Measurements from ENCODE around the gene ASTN2. TPM values are rescaled to one million over a fixed set of nuclear protein-coding genes. Genes with fewer than 3 reads are reported as not detected.

The ASTN2 gene
- total RNA-seq, 1 experiment from 2014 or later = 25.2 TPM

DNA sequence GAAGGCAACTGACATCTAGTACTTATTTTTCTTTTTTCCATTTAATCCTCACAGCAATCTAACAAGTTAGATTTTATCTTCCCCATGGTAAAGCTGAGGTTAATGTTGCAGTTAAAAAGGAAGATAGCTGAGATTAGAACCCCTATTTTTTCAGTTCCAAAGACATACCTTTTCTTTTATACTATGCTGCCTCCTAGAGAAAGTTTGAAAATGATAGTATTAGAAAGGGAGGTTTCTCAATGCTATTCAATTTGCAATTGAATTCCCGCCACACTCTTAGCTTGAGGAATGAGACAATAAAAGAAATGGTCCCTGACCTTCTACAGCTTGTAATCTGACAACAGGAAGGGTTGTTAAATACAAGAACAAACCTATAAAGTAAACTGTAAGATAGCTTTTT, 923.6 kb downstream of the ASTN2 start:
- in situ Hi-C loops (cut with HindIII; ENCODE audit: low sequenced_read_pairs) = no loop called here
- no peak for DNase-seq (ENCODE audit: low spot score)

DNA sequence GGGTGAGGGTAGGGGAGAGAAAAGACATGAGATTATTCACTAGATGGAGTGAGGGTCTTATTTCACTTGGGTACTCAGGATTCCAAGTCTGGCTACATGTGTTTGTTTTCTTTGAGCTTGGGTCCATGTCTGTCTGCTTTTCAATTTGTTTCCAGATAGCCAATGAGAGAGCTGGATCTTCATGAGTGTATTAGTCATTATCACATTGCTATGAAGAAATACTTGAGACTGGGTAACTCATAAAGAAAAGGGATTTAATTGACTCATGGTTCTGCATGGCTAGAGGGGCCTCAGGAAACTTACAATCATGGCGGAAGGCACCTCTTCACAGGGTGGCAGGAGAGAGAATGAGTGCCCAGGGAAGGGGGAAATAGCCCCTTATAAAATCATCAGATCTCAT, 924.5 kb downstream of the ASTN2 start:
- no peak for DNase-seq (ENCODE audit: low spot score)
- in situ Hi-C loops (cut with HindIII; ENCODE audit: low sequenced_read_pairs) = no loop called here

DNA sequence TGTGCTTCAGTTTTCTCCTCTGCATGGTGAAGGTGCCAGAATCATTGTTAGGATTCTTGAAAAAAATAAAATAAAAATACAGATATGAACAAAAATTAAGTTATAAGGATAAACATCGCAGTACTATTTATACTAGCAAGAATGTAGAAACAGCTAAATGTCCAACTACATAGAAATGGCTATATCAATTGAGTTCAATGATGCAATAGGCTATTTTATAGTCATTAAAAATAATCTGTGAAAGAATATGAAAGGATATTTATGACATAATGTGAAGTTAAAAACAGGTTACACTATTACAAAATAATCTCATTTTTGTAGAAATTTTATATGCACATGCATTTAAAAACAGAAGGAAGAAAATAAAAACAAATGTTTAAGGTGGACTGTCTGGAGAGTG, 926.5 kb downstream of the ASTN2 start:
- no peak for DNase-seq (ENCODE audit: low spot score)
- in situ Hi-C loops (cut with HindIII; ENCODE audit: low sequenced_read_pairs) = no loop called here

DNA sequence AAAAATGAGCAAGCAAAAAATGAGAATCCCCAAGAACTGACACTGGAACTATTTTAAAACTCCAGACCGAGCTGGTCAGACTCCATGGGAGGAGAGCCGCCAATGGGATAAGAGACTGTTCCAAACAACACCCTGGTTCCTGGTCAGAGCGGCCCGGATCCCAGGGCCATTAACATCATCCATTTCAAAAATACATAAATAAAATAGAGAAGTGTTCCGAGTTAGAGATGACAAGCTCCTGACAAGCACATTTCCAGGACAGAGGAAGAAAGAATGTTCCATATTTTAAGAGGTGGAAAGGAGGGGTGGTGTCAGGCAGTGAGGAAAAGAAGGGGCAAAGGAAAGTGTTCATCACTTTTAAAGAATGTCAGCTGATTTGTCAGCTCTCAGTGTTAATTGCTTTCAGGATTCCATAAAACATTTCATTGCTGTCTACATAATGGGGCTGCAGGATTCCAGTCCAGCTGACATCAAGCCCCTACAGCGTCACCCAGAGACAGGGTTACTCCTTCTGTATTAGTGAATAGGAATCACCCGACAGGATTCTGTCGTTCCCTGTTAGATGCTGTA, 930.3 kb downstream of the ASTN2 start:
- in situ Hi-C loops (cut with HindIII; ENCODE audit: low sequenced_read_pairs) = no loop called here
- no peak for DNase-seq (ENCODE audit: low spot score)

DNA sequence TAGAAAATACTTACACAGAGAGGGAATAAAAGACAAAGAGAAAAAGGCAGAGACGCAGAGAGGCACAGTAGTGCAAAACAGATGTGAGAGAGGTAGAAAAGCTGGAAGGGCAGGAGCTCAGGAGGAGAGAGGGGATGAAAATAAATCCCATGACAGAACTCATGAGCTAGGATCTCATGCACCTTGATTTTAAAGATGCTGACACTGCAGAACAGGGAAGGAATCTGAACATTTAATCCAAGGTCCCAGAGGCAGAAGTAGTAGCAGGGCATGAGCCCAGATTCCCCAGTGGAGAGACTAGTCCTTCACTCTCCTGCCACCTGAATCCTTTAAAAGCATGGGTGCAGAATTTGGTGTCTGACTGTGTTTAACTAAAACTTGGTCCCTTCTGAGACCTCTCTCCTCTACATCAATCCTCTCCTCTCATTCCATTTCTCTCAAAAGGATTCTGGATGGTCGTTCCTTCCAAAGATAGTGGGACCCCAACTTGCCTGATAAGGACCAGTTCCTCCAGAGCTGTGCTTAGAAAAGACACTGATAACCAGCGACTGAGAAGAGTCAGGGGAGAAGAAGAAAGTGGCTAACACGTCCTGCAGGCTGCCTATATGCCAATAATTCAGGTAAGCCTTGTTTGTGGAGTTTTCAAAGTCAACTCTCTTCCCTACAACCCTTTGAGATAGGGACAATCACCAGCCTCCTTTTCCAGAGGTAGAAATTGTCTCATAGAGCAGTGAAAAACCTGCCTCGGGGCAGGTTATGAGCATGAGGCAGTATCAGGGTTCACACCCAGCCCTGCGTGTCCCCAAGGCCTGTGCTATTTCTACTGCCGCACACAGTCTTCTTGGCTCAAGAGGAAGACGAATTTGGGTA, 931.0 kb downstream of the ASTN2 start:
- in situ Hi-C loops (cut with HindIII; ENCODE audit: low sequenced_read_pairs) = no loop called here
- no peak for DNase-seq (ENCODE audit: low spot score)

DNA sequence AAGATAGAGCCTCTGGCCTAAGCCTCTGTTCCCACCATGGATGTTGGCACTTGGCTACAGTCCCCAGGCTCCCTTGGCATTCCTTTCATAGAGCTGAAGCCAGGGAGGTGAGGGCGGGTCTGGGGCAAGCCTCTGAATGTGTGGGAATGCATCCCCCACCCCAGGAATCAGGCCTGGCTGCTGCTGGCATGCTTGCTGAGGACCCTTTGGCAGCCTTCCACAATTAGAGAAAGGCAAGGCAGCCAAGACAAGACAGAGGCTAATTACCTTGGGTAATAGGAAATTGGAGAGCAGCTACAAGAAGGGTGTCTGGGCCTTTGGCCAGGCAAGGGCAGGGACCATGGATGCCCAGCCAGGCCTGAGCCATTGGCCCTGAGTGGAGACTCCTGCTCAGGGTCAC, 932.1 kb downstream of the ASTN2 start:
- in situ Hi-C loops (cut with HindIII; ENCODE audit: low sequenced_read_pairs) = no loop called here
- DNase-seq (ENCODE audit: low spot score) = no peak

DNA sequence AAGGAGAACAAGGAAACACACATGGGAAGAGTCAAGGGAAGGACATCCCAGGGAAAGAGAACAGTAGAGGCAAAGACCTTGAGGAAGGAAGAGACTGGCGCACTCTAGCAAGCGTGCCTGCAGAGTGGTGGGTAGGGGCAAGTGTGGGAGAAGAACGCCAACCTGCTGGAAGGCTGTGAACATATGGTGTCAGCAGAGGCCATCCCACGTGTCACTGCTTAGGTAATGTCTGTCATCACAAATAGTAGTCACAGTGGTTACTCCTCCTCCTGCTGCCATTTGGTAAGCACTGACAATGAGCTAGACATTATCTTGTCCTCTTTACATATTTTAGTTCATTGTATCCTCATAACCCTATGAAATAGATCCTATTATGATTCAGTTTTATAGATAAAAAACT, 934.2 kb downstream of the ASTN2 start:
- in situ Hi-C loops (cut with HindIII; ENCODE audit: low sequenced_read_pairs) = no loop called here
- peak; percentile 57 for DNase-seq (ENCODE audit: low spot score)

DNA sequence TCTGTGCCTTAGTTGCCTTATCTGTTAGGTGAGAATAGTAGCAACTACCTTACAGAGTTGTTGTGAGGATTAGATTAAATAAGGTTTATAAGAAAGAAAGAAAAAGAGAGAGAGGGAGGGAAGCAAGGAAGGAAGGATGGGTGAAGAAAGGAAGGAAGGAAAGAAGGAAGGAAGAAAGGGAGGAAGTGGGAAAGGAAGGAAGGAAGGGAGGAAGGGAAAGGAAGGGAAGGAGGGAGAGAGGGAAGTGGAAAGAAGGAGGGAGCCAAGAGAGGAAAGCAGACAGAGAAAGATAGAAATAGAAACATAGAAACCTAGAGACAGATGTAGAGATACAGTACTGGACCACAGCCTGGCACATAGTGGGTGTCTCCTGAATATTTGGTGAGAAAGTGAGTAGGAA, 934.9 kb downstream of the ASTN2 start:
- in situ Hi-C loops (cut with HindIII; ENCODE audit: low sequenced_read_pairs) = no loop called here
- DNase-seq (ENCODE audit: low spot score) = no peak

DNA sequence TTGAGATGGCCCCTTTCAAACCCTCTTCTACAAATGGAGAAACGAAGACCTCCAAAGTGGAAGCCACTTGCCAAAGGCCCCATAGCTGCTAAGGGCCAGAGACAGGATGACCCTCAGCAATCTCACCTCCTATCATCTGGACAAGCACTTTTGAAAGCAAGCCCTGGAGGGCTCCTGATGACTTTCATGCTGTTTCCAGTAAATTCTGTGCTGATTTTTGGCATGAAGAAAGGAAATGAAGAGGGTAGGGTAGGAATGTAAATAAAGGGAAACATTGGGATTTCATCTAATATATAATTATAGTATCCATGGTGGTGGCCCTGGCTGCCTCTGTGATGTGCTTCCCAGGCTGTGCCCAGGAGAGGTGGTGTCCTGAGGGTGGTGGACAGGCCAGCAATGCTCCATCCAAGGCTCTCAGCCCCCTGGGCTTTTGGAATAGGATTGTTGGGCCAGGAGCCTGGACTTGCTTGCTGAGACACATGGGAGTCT, 935.8 kb downstream of the ASTN2 start:
- no peak for DNase-seq (ENCODE audit: low spot score)
- in situ Hi-C loops (cut with HindIII; ENCODE audit: low sequenced_read_pairs) = no loop called here

DNA sequence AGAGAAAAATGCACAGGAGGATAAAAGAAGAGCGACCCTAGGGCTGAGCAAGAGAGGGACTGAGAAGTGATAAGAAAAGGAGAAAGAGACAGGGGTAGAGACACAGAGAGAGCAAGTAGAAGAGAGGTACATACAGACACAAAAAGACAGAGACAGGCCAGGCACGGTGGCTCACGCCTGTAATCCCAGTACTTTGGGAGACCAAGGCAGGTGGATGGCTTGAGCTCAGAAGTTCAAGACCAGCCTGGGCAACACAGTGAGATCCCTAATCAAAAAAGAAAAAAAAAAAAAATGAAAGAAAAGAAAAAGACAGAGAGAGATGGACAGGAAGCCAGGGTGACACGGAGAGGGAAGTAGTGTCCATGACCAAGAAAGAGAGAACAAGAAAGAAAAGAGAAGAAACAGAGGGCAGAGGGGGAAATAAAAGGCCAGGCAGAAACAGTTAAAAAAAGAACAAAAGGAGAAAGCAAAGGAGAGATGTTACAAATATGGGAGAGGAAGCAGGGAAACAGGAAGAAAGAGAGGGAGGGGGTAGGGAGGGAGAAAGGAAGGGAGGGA, 937.2 kb downstream of the ASTN2 start:
- no peak for DNase-seq (ENCODE audit: low spot score)
- in situ Hi-C loops (cut with HindIII; ENCODE audit: low sequenced_read_pairs) = no loop called here

DNA sequence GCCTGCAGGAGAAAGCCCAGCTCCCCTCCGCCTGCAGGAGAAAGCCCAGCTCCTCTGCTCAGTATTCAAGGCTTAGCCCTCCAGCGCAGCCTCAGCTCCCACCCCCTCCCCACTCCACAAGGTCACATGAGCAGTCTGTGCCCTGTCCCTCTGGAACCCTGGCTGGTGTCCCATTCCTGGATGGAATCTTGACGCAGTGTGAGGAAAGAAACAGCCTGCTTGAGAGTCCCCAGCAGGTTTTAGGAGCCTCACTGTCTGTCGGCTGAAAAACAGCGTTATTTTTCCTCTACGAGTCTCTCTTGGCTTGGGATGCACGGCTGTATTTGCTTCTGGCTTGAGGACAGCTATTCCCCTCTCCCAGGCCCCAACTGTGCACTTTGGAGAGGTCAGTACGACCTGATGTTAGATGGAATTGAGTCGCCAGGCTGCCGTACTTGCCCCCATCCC, 937.9 kb downstream of the ASTN2 start:
- in situ Hi-C loops (cut with HindIII; ENCODE audit: low sequenced_read_pairs) = no loop called here
- DNase-seq (ENCODE audit: low spot score) = peak; percentile 25

DNA sequence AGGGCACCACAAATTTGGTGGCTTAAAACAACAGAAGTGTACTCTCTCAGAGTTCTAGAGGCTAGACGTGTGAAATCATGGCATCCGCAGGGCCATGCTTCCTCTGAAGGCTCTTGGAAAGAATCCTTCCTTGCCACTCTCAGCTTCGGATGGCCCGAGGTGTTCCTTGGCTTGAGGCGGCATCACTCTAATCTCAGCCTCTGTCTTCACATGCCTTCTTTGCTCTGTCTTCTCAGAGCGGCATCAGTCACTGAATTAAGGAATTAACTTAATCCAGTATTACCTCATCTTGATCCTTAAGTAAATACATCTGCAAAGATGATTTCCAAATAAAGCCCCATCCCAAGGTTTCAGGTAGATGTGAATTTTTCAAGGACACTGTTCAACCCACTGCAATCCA, 938.9 kb downstream of the ASTN2 start:
- DNase-seq (ENCODE audit: low spot score) = no peak
- in situ Hi-C loops (cut with HindIII; ENCODE audit: low sequenced_read_pairs) = no loop called here

DNA sequence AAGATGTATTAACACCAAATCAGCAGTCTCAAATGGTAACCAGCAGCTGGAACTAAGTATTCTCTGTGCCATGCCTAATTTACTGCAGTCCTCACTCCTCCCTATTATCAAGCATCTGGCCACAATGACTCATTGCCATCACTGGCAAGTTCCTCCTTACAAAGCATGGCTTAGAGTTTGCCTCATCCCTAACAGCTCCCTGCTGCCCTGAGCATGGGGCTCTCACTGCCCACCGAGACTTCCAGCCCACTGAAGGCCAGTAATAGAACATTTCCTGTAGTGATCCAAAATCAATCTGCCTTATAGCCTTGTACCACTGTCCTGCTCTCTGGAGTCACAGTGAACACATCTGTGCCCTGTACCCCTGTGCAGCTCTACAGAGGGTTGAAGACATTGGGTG, 939.7 kb downstream of the ASTN2 start:
- in situ Hi-C loops (cut with HindIII; ENCODE audit: low sequenced_read_pairs) = no loop called here

DNA sequence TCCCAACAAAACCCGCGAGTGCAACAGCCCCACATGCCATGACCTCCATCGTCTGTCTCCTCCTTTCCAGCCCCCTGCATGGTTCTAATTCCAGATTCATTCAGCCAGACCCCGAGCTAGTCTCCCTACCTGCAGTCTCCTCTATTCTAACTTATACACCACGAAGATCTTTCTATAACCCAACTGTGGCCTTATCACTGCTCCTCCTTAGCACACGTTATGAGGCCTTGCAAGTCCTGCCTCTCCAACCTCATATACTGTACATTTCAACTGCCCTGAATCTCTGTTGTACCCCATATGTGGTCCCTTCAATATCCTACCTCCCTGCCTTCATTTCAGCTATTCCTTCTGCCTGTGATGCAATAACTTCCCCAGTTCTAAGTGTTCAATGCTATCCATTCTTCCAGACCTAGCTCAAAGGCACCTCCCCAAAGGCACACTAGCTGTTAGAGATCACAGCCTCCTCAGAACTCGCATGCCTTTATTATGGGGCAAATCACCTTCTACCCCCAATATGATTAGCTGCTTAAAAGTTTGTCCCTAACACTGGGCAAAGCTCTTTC, 942.8 kb downstream of the ASTN2 start:
- DNase-seq (ENCODE audit: low spot score) = no peak
- in situ Hi-C loops (cut with HindIII; ENCODE audit: low sequenced_read_pairs) = no loop called here

More for the DNA sequence above, 939.7 kb downstream of the ASTN2 start:
- DNase-seq (ENCODE audit: low spot score) = no peak

DNA sequence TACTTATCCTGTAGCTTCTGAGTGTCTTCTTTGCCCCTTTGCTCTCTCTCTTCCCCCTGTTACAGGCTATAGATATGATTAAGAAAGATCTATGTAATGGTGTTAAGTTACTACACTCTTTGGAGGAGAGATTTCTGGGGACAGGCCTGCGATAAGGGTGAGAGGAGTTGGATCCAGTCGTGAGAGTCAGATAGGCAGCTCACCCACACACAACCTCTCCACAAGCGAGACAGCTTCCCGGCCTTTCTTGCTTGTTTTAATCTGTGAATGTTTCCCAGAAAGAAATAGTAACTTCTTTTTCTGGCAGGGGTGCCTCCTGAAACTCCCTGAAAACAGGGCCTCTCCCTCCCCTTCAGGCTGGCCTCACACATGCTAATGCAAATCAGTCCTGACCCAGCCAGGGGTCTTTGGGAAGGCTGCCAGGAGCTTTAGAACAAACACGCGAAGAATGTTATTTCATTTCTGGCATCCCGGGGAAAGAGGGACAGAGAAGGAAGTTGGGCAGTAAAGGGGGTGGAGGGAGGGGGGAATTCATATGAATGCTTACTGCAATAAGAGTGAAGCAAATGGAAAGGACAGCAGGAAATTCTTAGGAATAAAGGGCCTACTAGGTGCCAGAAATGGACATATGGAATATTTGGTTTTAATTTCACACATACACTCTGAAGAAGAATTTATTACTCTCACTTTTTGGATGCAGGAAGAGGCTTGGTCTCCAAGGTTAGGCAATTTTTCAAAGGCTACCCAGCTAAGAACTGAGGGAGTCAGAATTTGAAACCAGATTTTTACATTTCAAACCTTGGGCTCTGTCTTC, 943.6 kb downstream of the ASTN2 start:
- in situ Hi-C loops (cut with HindIII; ENCODE audit: low sequenced_read_pairs) = no loop called here
- no peak for DNase-seq (ENCODE audit: low spot score)

DNA sequence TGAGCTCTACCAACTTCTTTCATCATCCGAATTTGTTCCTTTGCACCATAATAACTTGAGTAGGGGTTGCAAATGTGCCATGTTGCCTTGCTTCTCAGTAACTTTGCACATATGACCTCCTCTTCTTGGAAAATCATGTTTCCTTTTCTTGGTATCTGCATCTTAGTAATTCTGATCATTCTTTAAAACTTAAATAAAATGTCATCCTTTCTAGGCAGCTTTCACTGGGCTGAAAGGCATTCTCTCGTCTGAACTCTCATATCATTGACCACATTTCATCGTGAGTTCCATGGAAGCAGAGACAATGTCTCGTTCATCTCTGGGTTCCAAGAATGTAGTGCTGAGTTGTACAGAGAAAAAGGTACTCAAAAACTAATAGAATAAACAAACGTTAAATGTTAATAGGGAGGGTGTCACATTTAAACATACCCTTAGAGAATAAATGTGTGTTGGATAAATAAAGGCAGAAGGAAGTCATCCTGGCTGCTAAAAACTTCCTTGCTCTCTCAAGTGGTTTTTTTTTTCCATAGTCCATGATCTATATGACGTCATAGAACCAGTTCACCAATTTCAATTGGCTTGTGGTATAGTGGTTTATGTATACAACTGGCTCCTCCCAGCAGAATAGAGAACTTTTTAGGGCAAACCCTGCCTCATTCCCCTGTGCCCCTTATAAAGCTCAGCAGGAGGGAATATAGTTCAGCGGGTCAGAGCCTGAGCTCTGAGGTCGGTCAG, 945.9 kb downstream of the ASTN2 start:
- DNase-seq (ENCODE audit: low spot score) = no peak

DNA sequence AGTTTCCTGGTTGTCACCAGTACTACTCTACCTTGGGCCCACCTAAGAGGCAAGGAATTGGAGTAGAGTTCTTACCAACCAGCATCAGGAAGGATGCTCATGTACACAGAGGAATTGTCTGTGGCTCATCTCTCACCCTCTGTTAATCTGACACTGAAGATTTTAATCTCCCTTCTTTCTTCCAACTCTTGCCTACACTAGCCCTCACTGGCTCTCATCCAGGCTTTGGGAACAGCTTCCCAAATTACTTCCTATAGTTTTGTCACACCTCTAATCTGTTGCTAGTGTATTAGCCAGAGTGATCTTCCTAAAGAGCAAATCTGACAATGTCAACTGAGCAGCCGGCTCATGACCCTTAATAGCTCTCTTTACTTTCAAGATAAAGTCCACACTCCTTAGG, 946.5 kb downstream of the ASTN2 start:
- in situ Hi-C loops (cut with HindIII; ENCODE audit: low sequenced_read_pairs) = no loop called here
- DNase-seq (ENCODE audit: low spot score) = no peak

More for the DNA sequence above, 945.9 kb downstream of the ASTN2 start:
- in situ Hi-C loops (cut with HindIII; ENCODE audit: low sequenced_read_pairs) = no loop called here

DNA sequence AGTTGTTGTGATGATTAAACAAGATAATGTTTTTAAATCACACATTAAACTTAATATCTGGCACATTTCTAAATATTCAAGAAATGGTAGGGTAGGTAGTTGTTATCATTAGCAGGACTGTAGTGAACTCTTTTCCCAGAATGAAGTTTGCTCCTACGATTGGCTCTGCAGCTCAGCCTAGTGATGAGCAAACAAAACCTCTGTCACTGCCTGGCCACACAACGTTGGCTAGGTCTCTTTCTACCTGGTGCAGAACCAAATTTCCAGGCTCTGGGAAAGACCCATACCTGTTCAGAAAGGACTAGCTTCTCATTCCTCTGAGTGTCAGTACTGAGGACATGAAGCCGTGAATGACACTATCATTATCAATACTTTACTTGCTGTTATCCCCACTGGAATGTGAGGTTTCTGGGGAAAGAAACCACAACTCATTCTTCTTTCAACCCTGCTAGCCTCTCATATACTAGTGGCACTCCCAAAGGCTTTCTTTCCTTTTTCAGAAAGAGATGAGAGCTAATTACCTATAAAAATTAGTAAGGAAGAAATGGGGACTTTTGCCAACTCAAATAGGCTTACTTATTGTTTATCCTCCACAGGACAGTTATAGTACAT, 947.0 kb downstream of the ASTN2 start:
- no peak for DNase-seq (ENCODE audit: low spot score)
- in situ Hi-C loops (cut with HindIII; ENCODE audit: low sequenced_read_pairs) = no loop called here
